GM12878 (cell line): Measurements from ENCODE around the gene ABR. TPM values are rescaled to one million over a fixed set of nuclear protein-coding genes. Genes with fewer than 3 reads are reported as not detected.
"Not testable (repeated sequence)": the region's sequence is repeated elsewhere in the genome, so short reads cannot be mapped to it uniquely, and the experiment has no call there.

Experiments
- ATAC-seq: fragments of 200-7000 bp; cut with Tn5 transposase; 3 replicates; pipeline ENCODE4 v1.9.1; 2020; ENCODE audit warnings: mild to moderate bottlenecking, moderate library complexity
- BruUV-seq: library from RNA; stranded (reverse); fragments of 400-500 nt; replicated peaks from 2 replicates; lab custom pipeline; 2021; lab: Mats Ljungman, UMichigan
- CTCF ChIA-PET: fragments of 300-600 bp; sonication (Branson Sonifier 250); formaldehyde crosslinking; extraction: SDS; loops from one replicate; lab custom pipeline; 2021; ENCODE audit warnings: inconsistent platforms; lab: Yijun Ruan, JAX
- POLR2A ChIA-PET: fragments of 350-600 bp; formaldehyde crosslinking; extraction: SDS; loops from one replicate; lab custom pipeline; 2021; ENCODE audit warnings: inconsistent platforms; lab: Charles Lee
- RAD21 ChIA-PET: fragments of 300-600 bp; sonication (Branson Sonifier 250); formaldehyde crosslinking; loops from one replicate; lab custom pipeline; 2023; ENCODE audit warnings: antibody characterized with exemption; ENCODE audit not compliant: unreplicated experiment; lab: Charles Lee
- SMC1A ChIA-PET: fragments of 300-600 bp; sonication (Branson Sonifier 250); formaldehyde crosslinking; loops from one replicate; lab custom pipeline; 2023; ENCODE audit not compliant: unreplicated experiment, uncharacterized antibody; lab: Charles Lee
- DNase-seq: peaks from one replicate; pipeline ENCODE4 v3.0.0-alpha.2; 2011; ENCODE audit warnings: low read depth, low spot score
- FAIRE-seq: peaks from 3 replicates; lab custom pipeline; 2011; peaks lifted over from hg19 to GRCh38; lab: Jason Lieb, UNC
- H2AFZ ChIP-seq: 2 replicates; pipeline ENCODE4 v1.6.0; 2011; ENCODE audit warnings: low read depth, low read length, control low read depth; ENCODE audit not compliant: control insufficient read depth
- H3K27ac ChIP-seq: 2 replicates; pipeline ENCODE4 v1.5.1; 2011; ENCODE audit warnings: control low read depth; ENCODE audit not compliant: control insufficient read depth, insufficient read depth
- H3K27me3 ChIP-seq, 2 experiments: replicated peaks in 1 of 2; 2 replicates each; pipeline versions ENCODE4 v1.6.0 to v1.6.1; 2011; ENCODE audit warnings: low read length in 1 of 2; ENCODE audit not compliant: control insufficient read depth in 2 of 2, insufficient read depth in 2 of 2
- H3K36me3 ChIP-seq, 2 experiments: 2 replicates each; pipeline ENCODE4 v1.5.1; 2011; ENCODE audit warnings: low read length in 1 of 2; ENCODE audit not compliant: control insufficient read depth in 2 of 2, insufficient read depth in 2 of 2
- H3K4me1 ChIP-seq: 2 replicates; pipeline ENCODE4 v1.6.1; 2011; ENCODE audit warnings: mild to moderate bottlenecking, low read length, moderate library complexity, mixed read lengths; ENCODE audit not compliant: control insufficient read depth, insufficient read depth
- H3K4me2 ChIP-seq: 2 replicates; pipeline ENCODE4 v1.6.0; 2011; ENCODE audit warnings: control low read depth; ENCODE audit not compliant: control insufficient read depth, insufficient read depth
- H3K4me3 ChIP-seq: fragments of 200-600 bp; sonication (generic); 2 replicates; pipeline ENCODE4 v1.5.1; 2016
- H3K79me2 ChIP-seq: 2 replicates; pipeline ENCODE4 v1.6.0; 2011; ENCODE audit warnings: low read length; ENCODE audit not compliant: control insufficient read depth, insufficient read depth
- H3K9ac ChIP-seq: 2 replicates; pipeline ENCODE4 v1.8.0; 2011; ENCODE audit warnings: low read length, control low read depth, mixed read lengths; ENCODE audit not compliant: control insufficient read depth, insufficient read depth
- H3K9me3 ChIP-seq: replicated peaks from 3 replicates; pipeline ENCODE4 v1.5.1; 2011; ENCODE audit warnings: mild to moderate bottlenecking, low read length; ENCODE audit not compliant: control insufficient read depth, insufficient read depth
- H4K20me1 ChIP-seq: 2 replicates; pipeline ENCODE4 v1.6.0; 2011; ENCODE audit not compliant: control insufficient read depth, insufficient read depth
- BCLAF1 ChIP-seq: fragments of 450-650 bp; IDR thresholded peaks from 2 replicates; pipeline ENCODE4 v1.6.1; 2017; ENCODE audit warnings: antibody characterized with exemption, mild to moderate bottlenecking, moderate library complexity
- CHD1 ChIP-seq: IDR thresholded peaks from 2 replicates; pipeline ENCODE4 v1.6.1; 2012; ENCODE audit warnings: low read depth, low read length, improper control_type of control experiment
- REST ChIP-seq: IDR thresholded peaks from 2 replicates; pipeline ENCODE4 v1.6.1; 2012; ENCODE audit warnings: mild to moderate bottlenecking, low read depth, low read length
- SIN3A ChIP-seq: IDR thresholded peaks from 2 replicates; pipeline ENCODE4 v1.6.1; 2012; ENCODE audit warnings: low read depth, low read length, improper control_type of control experiment
- WGBS: methylation state at CpG from one replicate; pipeline ENCODE4 v1.1.6; 2016; ENCODE audit warnings: low lambda C conversion rate; ENCODE audit not compliant: insufficient replicate concordance, insufficient coverage; ENCODE audit errors: missing lambda C conversion rate; 5-methylcytosine and 5-hydroxymethylcytosine counted together
- in situ Hi-C: fragments of 300-500 bp; cut with MboI; formaldehyde crosslinking; loops from 9 replicates; pipeline ENCODE4 v1.14.3; 2018; ENCODE audit warnings: mixed read lengths
- intact Hi-C: fragments of 100-400 bp; cut with micrococcal nuclease; formaldehyde crosslinking; loops from one replicate; pipeline ENCODE4 v1.14.2; 2022; ENCODE audit not compliant: unreplicated experiment
- polyA plus RNA-seq, 11 experiments: library from polyadenylated mRNA; depleted of rRNA in 4 of 11; unstranded in 6 of 11; stranded (reverse) in 5 of 11; fragments of >200 nt; fragmentation: Nextera tagmentation in 4 of 11; fragmentation: Illumina TruSeq in 1 of 11; extraction: Ambion mirVana in 4 of 11; extraction: Trizol in 1 of 11; gene quantifications; 1 replicate in 1 of 11; 2 replicates in 10 of 11; pipeline versions ENCODE4 v1.2.1 to v1.2.3, GENCODE V29; 2011 to 2016; ENCODE audit warnings: inconsistent platforms in 2 of 11, missing spikeins in 2 of 11, low read depth in 1 of 11
- total RNA-seq, 4 experiments: library from RNA; depleted of rRNA in 3 of 4; stranded (reverse); fragments of >200 nt in 3 of 4; fragmentation: Illumina TruSeq in 1 of 4; extraction: Trizol in 1 of 4; gene quantifications; 2 replicates each; pipeline versions ENCODE4 v1.2.1 to v1.2.3, GENCODE V29; 2013 to 2021

ABR gene
- total and polyA plus RNA-seq, 10 of the 15 experiments (the other 5 are each of a cell fraction or from before 2014, with no cell fraction given): 1.4 to 112 (median 30.0) TPM

DNA sequence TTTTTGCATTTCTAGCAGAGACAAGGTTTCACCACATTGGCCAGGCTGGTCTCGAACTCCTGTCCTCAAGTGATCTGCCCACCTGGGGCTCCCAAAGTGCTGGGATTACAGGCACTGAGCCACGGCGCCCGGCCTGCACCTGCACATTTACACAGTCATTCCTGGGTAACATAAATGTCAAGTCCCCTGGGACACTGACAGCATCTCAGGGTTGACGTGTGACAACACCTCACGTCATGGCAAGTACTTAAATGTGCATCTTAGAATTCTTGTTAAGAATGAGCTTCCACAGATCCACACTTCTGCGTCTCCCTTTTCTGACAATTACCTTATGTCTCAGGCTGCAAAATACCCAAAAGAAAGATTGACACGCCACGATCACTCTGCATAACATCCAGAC is 80.5 kb downstream of the ABR start:
- FAIRE-seq (no peak), DNase-seq (no peak), ATAC-seq (no peak)
- Histone ChIP-seq H3K4me3 (no peak overlapping the region), H2AFZ (no peak overlapping the region), H3K9ac (no peak overlapping the region), H4K20me1 (no peaks in the 10 kb centered on the region), H3K4me1 (no peaks in the 10 kb centered on the region), H3K27ac (no peak overlapping the region), H3K79me2 (no peaks in the 10 kb centered on the region), H3K9me3 (no peaks in the 10 kb centered on the region)
- ChIA-PET POLR2A (no interaction called here), CTCF (no interaction called here), SMC1A (no interaction called here), RAD21 (no interaction called here)
- intact Hi-C loops: no loop called here
- WGBS: 60% methylated on average over 9 of the region's 9 CpGs
- in situ Hi-C loops: no loop called here
- no TSS peak for BruUV-seq
- TF ChIP-seq BCLAF1: no peak
- TF ChIP-seq CHD1: no peak
- TF ChIP-seq REST: no peak
- no peak for TF ChIP-seq SIN3A
- TF ChIP-seq, all 136 proteins: peak for 0
- Histone ChIP-seq H3K36me3 (peaks cover 3 to 13% of the 10 kb centered on the region in 2 experiments; a peak in 3 of 4 replicates), H3K27me3 (no peaks in the 10 kb centered on the region), H3K4me2 (no peak overlapping the region)

GRCh38 chr17:1097972-1098744 is 81.6 kb downstream of the ABR start:
- POLR2A ChIA-PET, SMC1A ChIA-PET, H3K9ac ChIP-seq, H4K20me1 ChIP-seq, FAIRE-seq, H3K4me3 ChIP-seq, BruUV-seq, intact Hi-C loops, RAD21 ChIA-PET, ATAC-seq, CTCF ChIA-PET, DNase-seq, H2AFZ ChIP-seq, H3K27ac ChIP-seq, H3K27me3 ChIP-seq, H3K4me2 ChIP-seq, H3K4me1 ChIP-seq, in situ Hi-C loops, H3K79me2 ChIP-seq, H3K9me3 ChIP-seq: not testable (repeated sequence)
- peaks cover 3 to 21% of the 10 kb centered on the region in 2 experiments; a peak in 3 of 4 replicates for H3K36me3 ChIP-seq
- 96% methylated on average over 15 of the region's 19 CpGs for WGBS
